MV-4-11 (cell line): Measurements from ENCODE around the gene GREB1L.
"Not testable (repeated sequence)": the region's sequence is repeated elsewhere in the genome, so short reads cannot be mapped to it uniquely, and the experiment has no call there.

Experiments
- DNase-seq: peaks from one replicate; lab custom pipeline; 2025; lab: John Stamatoyannopoulos, UW

Gene GREB1L

GRCh38 chr18:21366896-21367295 lies 124.9 kb downstream of the GREB1L start:
- no peak for DNase-seq

- no peak for DNase-seq
Measured at GRCh38 chr18:21369146-21369545, 127.1 kb downstream of the GREB1L start.

- DNase-seq: not testable (repeated sequence)
Measured at GRCh38 chr18:21369597-21369996, 127.6 kb downstream of the GREB1L start.

GRCh38 chr18:21383031-21383430 lies 141.0 kb downstream of the GREB1L start:
- no peak for DNase-seq

GRCh38 chr18:21386523-21387240 lies 144.7 kb downstream of the GREB1L start:
- no peak for DNase-seq

- no peak for DNase-seq
Measured at GRCh38 chr18:21387886-21388285, 145.9 kb downstream of the GREB1L start.

GRCh38 chr18:21389283-21389682 lies 147.3 kb downstream of the GREB1L start:
- no peak for DNase-seq

GRCh38 chr18:21389903-21390302 lies 147.9 kb downstream of the GREB1L start:
- DNase-seq: no peak

GRCh38 chr18:21391074-21391673 lies 149.1 kb downstream of the GREB1L start:
- no peak for DNase-seq

GRCh38 chr18:21393986-21394385 lies 152.0 kb downstream of the GREB1L start:
- DNase-seq: no peak

GRCh38 chr18:21398121-21398520 lies 156.1 kb downstream of the GREB1L start:
- DNase-seq: no peak

- no peak for DNase-seq
Measured at GRCh38 chr18:21402272-21402671, 160.2 kb downstream of the GREB1L start.

GRCh38 chr18:21404426-21404825 lies 162.4 kb downstream of the GREB1L start:
- DNase-seq: no peak

- no peak for DNase-seq
Measured at GRCh38 chr18:21406116-21406515, 164.1 kb downstream of the GREB1L start.

GRCh38 chr18:21408681-21409080 lies 166.6 kb downstream of the GREB1L start:
- no peak for DNase-seq

- DNase-seq: no peak
Measured at GRCh38 chr18:21433436-21433835, 191.4 kb downstream of the GREB1L start.

GRCh38 chr18:21439431-21439846 lies 197.4 kb downstream of the GREB1L start:
- no peak for DNase-seq

- no peak for DNase-seq
Measured at GRCh38 chr18:21441670-21442069, 199.6 kb downstream of the GREB1L start.

GRCh38 chr18:21443776-21444464 lies 201.9 kb downstream of the GREB1L start:
- no peak for DNase-seq

- DNase-seq: peak; percentile 32
Measured at GRCh38 chr18:21444465-21445212, 202.6 kb downstream of the GREB1L start.

- peak; percentile 19 for DNase-seq
Measured at GRCh38 chr18:21448299-21448698, 206.3 kb downstream of the GREB1L start.
